ENCODE results near the gene HJURP.

DNA sequence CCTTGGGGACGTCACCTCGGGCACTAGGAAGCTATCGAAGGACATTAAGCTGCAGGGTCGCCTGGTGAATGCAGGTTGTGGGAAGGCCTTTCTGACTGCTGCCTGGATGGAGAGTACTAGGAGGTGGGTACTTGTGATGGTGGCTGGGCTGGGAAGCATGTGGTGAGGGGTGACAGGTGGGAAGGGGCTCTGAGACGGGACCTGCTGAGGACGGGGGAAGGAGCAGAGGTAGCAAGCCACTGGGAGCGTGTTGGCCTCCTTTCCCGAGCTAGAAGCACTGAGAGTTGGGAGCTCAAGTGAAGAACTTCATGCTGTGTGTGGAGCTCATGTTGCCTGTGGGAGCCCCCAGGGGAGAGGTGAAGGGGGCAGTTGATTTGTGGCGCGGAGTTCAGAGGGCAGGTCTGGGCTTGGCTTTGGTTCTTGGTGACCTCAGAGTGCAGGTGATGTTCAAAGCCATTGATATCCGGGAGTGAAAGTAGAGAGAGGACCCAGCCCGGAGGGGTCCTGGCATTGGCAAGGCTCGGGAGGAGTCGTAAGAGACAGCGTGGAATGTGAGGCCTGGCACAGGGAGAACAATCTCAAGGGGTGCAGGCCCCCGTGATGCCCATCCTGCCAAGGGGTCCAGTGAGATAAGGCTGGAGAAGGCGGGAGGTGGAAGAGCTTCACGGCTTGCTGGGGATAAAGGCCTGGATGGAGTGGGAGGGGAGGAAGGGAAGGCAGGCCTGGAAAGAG, 63.0 kb downstream of the HJURP start:
- TF ChIP-seq POLR2A (IDR thresholded peaks at IDR 0.05), result no peak
- TF ChIP-seq, protein P1, sequence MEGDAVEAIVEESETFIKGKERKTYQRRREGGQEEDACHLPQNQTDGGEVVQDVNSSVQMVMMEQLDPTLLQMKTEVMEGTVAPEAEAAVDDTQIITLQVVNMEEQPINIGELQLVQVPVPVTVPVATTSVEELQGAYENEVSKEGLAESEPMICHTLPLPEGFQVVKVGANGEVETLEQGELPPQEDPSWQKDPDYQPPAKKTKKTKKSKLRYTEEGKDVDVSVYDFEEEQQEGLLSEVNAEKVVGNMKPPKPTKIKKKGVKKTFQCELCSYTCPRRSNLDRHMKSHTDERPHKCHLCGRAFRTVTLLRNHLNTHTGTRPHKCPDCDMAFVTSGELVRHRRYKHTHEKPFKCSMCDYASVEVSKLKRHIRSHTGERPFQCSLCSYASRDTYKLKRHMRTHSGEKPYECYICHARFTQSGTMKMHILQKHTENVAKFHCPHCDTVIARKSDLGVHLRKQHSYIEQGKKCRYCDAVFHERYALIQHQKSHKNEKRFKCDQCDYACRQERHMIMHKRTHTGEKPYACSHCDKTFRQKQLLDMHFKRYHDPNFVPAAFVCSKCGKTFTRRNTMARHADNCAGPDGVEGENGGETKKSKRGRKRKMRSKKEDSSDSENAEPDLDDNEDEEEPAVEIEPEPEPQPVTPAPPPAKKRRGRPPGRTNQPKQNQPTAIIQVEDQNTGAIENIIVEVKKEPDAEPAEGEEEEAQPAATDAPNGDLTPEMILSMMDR (IDR thresholded peaks at IDR 0.05), result no peak
